AG04450 (cell line): ENCODE measurements around the gene ULK1. TPM values are rescaled to one million over a fixed set of nuclear protein-coding genes. Genes with fewer than 3 reads are reported as not detected.

Source experiments
- CTCF ChIA-PET: fragments of 300-600, 350-600 bp; formaldehyde crosslinking; extraction: SDS; loops from one replicate; lab custom pipeline; 2022; ENCODE audit warnings: antibody characterized with exemption, inconsistent platforms; lab: Charles Lee
- POLR2A ChIA-PET: fragments of 350-600 bp; formaldehyde crosslinking; extraction: SDS; loops from one replicate; lab custom pipeline; 2021; ENCODE audit warnings: antibody characterized with exemption, inconsistent platforms; lab: Yijun Ruan, JAX
- DNase-seq: peaks from one replicate; pipeline ENCODE4 v3.0.0-alpha.2; 2011; ENCODE audit warnings: low read depth, low spot score
- H3K27ac ChIP-seq: one replicate; pipeline ENCODE4 v1.5.1; 2012; ENCODE audit warnings: low read depth, low read length, control low read depth
- H3K27me3 ChIP-seq: one replicate; pipeline ENCODE4 v1.6.0; 2012; ENCODE audit warnings: low read length; ENCODE audit not compliant: control insufficient read depth, insufficient read depth
- H3K4me3 ChIP-seq: 2 replicates; pipeline ENCODE4 v1.5.1; 2011; ENCODE audit warnings: mild to moderate bottlenecking, low read depth, low read length, control low read depth
- H3K9me3 ChIP-seq: 2 replicates; pipeline ENCODE4 v1.5.1; 2012; ENCODE audit warnings: low read length; ENCODE audit not compliant: control insufficient read depth, insufficient read depth
- CTCF ChIP-seq: IDR thresholded peaks from 2 replicates; pipeline ENCODE4 v1.5.1; 2011; ENCODE audit warnings: low read depth, low read length, control low read depth, inconsistent platforms
- polyA plus RNA-seq: library from polyadenylated mRNA; depleted of rRNA; stranded (reverse); fragments of >200 nt; gene quantifications from 2 replicates; pipeline ENCODE4 v1.2.3, GENCODE V29; 2011

Gene ULK1
- polyA plus RNA-seq, 1 experiment: 4.6 TPM

DNA sequence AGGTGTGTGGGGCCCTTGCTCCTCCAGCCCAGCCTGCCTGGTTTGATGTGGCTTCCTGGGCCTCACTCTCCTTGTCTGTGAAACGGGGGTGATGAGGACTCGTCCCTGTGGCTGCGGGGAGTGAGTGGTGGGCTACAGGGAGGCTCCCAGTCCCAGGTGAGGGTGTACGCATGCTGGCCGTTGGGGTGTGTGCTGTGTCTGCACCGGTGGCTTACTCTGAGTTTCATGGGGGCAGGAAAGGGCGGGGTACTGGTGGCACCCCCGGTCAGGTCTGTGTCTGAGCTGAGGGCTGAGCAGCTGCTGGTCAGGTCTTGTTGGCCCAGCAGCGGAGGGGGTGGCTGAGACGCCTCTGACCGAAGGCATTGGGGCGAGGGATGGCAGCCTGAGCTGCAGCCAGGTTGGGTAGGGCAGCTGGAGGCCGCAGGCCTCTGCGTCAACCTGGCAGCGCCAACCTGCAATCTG is 11.2 kb downstream of the ULK1 start:
- ChIA-PET CTCF (no interaction called here), POLR2A (no interaction called here)
- no peak overlapping the region for H3K27ac ChIP-seq
- no peaks in the 10 kb centered on the region; the same call in 1 of the 2 replicates for H3K9me3 ChIP-seq
- no peak overlapping the region for H3K4me3 ChIP-seq
- H3K27me3 ChIP-seq: no peaks in the 10 kb centered on the region
- no peak for TF ChIP-seq CTCF
- DNase-seq: no peak

DNA sequence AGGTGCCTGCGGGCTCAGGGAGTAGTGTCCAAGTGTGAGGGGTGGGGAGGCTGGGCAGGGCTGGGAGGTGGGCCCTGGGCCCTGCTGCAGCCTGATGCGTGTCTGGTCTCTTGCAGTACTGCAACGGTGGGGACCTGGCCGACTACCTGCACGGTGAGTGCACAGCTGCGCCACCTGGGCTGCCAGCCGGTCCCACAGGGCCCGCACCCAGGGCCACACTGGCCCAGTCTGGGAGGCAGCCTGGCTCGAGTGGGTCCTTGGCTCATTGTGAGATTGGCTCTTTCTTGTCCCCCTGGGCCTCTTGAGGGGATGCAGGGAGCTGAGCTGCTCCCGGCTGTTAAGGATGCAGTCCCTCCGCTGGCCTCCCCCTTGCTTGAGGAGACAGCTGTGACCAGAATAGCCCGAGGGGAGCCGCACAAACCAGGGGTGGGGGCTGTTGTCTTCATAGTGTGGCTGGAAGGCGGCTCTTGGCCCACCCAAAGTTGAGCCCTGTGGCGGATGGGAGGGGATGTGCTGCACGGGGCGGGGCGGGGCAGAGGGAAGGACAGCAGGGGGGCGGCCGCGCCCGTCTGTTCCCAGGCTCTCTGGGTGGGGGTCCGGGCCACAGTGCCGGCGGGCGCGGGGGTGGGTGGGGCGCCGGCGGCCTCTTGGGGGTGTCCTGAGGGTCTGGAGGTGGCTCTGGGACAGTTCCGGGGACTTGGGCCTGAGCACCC is 13.1 kb downstream of the ULK1 start:
- ChIA-PET POLR2A (no interaction called here), CTCF (no interaction called here)
- Histone ChIP-seq H3K27ac (no peak overlapping the region), H3K27me3 (no peaks in the 10 kb centered on the region), H3K9me3 (no peaks in the 10 kb centered on the region; the same call in 1 of the 2 replicates), H3K4me3 (no peak overlapping the region)
- no peak for TF ChIP-seq CTCF
- DNase-seq: no peak

- TF ChIP-seq CTCF: no peak
- ChIA-PET POLR2A (no interaction called here), CTCF (no interaction called here)
- DNase-seq: no peak
- no peak overlapping the region for H3K4me3 ChIP-seq
- no peaks in the 10 kb centered on the region; the same call in 1 of the 2 replicates for H3K9me3 ChIP-seq
- H3K27me3 ChIP-seq: no peaks in the 10 kb centered on the region
- H3K27ac ChIP-seq: no peak overlapping the region
Measured at GRCh38 chr12:131908092-131909080, 14.0 kb downstream of the ULK1 start.

DNA sequence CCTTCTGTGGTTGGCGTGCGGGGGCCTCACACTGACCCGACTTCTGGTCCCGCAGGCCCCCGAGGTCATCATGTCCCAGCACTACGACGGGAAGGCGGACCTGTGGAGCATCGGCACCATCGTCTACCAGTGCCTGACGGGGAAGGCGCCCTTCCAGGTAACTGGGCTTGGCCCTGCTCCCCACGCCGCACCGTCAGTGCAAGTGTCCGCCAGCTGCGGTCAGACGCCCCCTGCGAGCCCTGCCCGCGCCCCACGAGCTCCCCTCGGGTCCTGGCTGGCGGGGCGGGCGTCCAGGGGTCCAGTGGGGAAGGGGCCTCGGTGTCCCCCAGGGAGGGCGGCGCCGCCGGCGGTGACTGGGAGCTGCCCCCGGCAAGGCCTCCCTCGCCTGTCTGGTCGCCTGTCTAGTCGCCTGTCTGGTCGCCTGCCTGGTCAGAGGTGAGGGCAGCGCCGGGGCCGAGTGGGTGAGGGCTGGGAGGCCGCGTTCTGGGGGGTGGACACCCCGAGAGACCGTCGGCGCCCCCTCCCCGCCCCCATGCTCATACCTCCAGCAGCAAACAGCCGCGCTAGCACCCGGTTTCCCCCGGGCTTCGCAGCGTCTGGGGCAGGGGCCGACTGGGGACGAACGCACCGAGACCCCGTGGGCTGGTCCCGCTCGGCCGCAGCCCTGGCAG is 14.8 kb downstream of the ULK1 start:
- ChIA-PET POLR2A (no interaction called here), CTCF (no interaction called here)
- Histone ChIP-seq H3K27ac (no peak overlapping the region), H3K9me3 (no peaks in the 10 kb centered on the region; the same call in 1 of the 2 replicates), H3K4me3 (no peak overlapping the region), H3K27me3 (no peaks in the 10 kb centered on the region)
- no peak for DNase-seq
- TF ChIP-seq CTCF: no peak
